ENCODE results near the gene PRKCE. TPM values are rescaled to one million over a fixed set of nuclear protein-coding genes. Genes with fewer than 3 reads are reported as not detected.
"Not testable (repeated sequence)": the region's sequence is repeated elsewhere in the genome, so short reads cannot be mapped to it uniquely, and the experiment has no call there.

Gene PRKCE
- total and polyA plus RNA-seq, 7 donors: 3.0 to 21.9 (median 15.8) TPM

GRCh38 chr2:45688479-45689298, 37.2 kb downstream of the PRKCE start:
- Histone ChIP-seq H3K36me3 (no peaks in the 10 kb centered on the region), H3K27me3 (no peaks in the 10 kb centered on the region), H3K4me1 (peaks cover 0 to 51% (median 20%) of the 10 kb centered on the region in 4 donors), H3K9me3 (no peaks in the 10 kb centered on the region), H3K4me3 (no peak overlapping the region), H3K27ac (no peak overlapping the region)
- intact Hi-C loops (cut with DNase I): no loop called here
- DNase-seq: no peak
- no peak for TF ChIP-seq POLR2AphosphoS5 (IDR thresholded peaks at IDR 0.05)
- TF ChIP-seq, protein P1, sequence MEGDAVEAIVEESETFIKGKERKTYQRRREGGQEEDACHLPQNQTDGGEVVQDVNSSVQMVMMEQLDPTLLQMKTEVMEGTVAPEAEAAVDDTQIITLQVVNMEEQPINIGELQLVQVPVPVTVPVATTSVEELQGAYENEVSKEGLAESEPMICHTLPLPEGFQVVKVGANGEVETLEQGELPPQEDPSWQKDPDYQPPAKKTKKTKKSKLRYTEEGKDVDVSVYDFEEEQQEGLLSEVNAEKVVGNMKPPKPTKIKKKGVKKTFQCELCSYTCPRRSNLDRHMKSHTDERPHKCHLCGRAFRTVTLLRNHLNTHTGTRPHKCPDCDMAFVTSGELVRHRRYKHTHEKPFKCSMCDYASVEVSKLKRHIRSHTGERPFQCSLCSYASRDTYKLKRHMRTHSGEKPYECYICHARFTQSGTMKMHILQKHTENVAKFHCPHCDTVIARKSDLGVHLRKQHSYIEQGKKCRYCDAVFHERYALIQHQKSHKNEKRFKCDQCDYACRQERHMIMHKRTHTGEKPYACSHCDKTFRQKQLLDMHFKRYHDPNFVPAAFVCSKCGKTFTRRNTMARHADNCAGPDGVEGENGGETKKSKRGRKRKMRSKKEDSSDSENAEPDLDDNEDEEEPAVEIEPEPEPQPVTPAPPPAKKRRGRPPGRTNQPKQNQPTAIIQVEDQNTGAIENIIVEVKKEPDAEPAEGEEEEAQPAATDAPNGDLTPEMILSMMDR (IDR thresholded peaks at IDR 0.05): no peak
- TF ChIP-seq POLR2A (IDR thresholded peaks at IDR 0.05): no peak
- no peak for TF ChIP-seq EP300 (IDR thresholded peaks at IDR 0.05)
- 17 to 63% methylated on average over 4 of the region's 4 CpGs for WGBS, 2 donors

GRCh38 chr2:45690231-45690630, 38.8 kb downstream of the PRKCE start:
- TF ChIP-seq POLR2AphosphoS5 (IDR thresholded peaks at IDR 0.05): no peak
- TF ChIP-seq, protein P1 (IDR thresholded peaks at IDR 0.05): no peak
- no peak for TF ChIP-seq EP300 (IDR thresholded peaks at IDR 0.05)
- TF ChIP-seq POLR2A (IDR thresholded peaks at IDR 0.05): no peak
- intact Hi-C loops (cut with DNase I): no loop called here
- DNase-seq: no peak
- no peaks in the 10 kb centered on the region for H3K27me3 ChIP-seq
- no peak overlapping the region for H3K27ac ChIP-seq
- H3K4me1 ChIP-seq: peaks cover 0 to 43% (median 15%) of the 10 kb centered on the region in 4 donors
- 51 to 55% methylated on average over 2 of the region's 2 CpGs for WGBS, 2 donors
- no peak overlapping the region for H3K4me3 ChIP-seq
- H3K9me3 ChIP-seq: no peaks in the 10 kb centered on the region
- no peaks in the 10 kb centered on the region for H3K36me3 ChIP-seq

GRCh38 chr2:45691171-45691999, 39.9 kb downstream of the PRKCE start:
- Histone ChIP-seq H3K4me3 (no peak overlapping the region), H3K4me1 (peaks cover 0 to 42% (median 15%) of the 10 kb centered on the region in 4 donors), H3K27ac (no peak overlapping the region), H3K9me3 (no peaks in the 10 kb centered on the region), H3K27me3 (no peaks in the 10 kb centered on the region), H3K36me3 (no peaks in the 10 kb centered on the region)
- no peak for DNase-seq
- TF ChIP-seq EP300 (IDR thresholded peaks at IDR 0.05): no peak
- TF ChIP-seq POLR2AphosphoS5 (IDR thresholded peaks at IDR 0.05): no peak
- TF ChIP-seq POLR2A (IDR thresholded peaks at IDR 0.05): no peak
- TF ChIP-seq, protein P1 (IDR thresholded peaks at IDR 0.05): no peak
- 80 to 87% methylated on average over 12 of the region's 12 CpGs for WGBS, 2 donors
- intact Hi-C loops (cut with DNase I): no loop called here

DNA sequence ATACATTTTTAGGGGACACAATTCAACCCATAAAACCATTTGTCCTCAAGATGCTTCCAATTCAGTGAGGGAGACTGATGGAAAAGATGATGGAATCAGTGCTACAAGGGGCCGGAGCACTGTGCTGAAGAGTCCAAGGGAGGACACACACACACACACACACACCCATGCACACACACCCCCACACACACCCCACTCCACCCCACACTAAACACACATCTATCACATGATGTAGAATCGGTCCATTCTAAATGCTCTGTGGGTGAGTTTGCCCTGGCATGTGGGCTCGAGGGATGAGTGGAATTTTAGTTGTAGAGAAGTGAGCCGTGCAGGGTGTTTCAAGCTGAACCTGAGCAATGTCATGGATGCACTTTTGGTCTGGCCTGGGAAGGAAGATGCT, 41.1 kb downstream of the PRKCE start:
- no peak for TF ChIP-seq POLR2A (IDR thresholded peaks at IDR 0.05)
- TF ChIP-seq, protein P1 (IDR thresholded peaks at IDR 0.05): no peak
- TF ChIP-seq EP300 (IDR thresholded peaks at IDR 0.05): no peak
- no peak for TF ChIP-seq POLR2AphosphoS5 (IDR thresholded peaks at IDR 0.05)

DNA sequence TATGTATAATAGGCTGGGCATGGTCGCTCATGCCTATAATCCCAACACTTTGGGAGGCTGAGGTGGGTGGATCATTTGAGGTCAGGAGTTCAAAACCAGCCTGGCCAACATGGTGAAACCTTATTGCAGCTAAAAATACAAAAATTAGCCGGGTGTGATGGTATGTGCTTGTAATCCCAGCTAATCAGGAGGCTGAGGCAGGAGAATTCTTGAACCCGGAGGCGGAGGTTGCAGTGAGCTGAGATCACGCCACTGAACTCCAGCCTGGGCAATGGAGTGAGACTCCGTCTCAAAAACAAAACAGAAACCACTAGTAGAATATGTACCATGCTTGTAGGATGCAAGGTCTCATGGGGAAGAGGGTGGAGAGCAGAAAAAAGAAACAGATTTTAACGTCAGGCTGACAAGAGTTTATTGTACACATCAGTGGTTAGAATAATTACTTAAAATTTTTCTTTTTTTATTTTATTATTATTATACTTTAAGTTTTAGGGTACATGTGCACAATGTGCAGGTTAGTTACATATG, 44.1 kb downstream of the PRKCE start:
- intact Hi-C loops (cut with DNase I); H3K4me3 ChIP-seq; H3K36me3 ChIP-seq; H3K27me3 ChIP-seq; H3K27ac ChIP-seq; DNase-seq; H3K9me3 ChIP-seq: not testable (repeated sequence)
- H3K4me1 ChIP-seq: peaks cover 0 to 43% (median 28%) of the 10 kb centered on the region in 4 donors
- 76 to 97% methylated on average over 7 of the region's 7 CpGs for WGBS, 2 donors

More for the DNA sequence above, 41.1 kb downstream of the PRKCE start:
- H3K27ac ChIP-seq: no peak overlapping the region
- no peaks in the 10 kb centered on the region for H3K36me3 ChIP-seq
- H3K4me3 ChIP-seq: no peak overlapping the region
- 95 to 99% methylated on average over 4 of the region's 4 CpGs for WGBS, 2 donors
- no peaks in the 10 kb centered on the region for H3K9me3 ChIP-seq
- peaks cover 0 to 42% (median 15%) of the 10 kb centered on the region in 4 donors for H3K4me1 ChIP-seq
- DNase-seq: no peak
- intact Hi-C loops (cut with DNase I): no loop called here
- H3K27me3 ChIP-seq: no peaks in the 10 kb centered on the region

Measured in sigmoid colon (tissue), 7 donors.